ENCODE data around the gene ZNF536. TPM values are rescaled to one million over a fixed set of nuclear protein-coding genes. Genes with fewer than 3 reads are reported as not detected.

Gene ZNF536
- total RNA-seq, 4 donors from 2014 or later = 1.00 to 7.1 (median 1.8) TPM

DNA sequence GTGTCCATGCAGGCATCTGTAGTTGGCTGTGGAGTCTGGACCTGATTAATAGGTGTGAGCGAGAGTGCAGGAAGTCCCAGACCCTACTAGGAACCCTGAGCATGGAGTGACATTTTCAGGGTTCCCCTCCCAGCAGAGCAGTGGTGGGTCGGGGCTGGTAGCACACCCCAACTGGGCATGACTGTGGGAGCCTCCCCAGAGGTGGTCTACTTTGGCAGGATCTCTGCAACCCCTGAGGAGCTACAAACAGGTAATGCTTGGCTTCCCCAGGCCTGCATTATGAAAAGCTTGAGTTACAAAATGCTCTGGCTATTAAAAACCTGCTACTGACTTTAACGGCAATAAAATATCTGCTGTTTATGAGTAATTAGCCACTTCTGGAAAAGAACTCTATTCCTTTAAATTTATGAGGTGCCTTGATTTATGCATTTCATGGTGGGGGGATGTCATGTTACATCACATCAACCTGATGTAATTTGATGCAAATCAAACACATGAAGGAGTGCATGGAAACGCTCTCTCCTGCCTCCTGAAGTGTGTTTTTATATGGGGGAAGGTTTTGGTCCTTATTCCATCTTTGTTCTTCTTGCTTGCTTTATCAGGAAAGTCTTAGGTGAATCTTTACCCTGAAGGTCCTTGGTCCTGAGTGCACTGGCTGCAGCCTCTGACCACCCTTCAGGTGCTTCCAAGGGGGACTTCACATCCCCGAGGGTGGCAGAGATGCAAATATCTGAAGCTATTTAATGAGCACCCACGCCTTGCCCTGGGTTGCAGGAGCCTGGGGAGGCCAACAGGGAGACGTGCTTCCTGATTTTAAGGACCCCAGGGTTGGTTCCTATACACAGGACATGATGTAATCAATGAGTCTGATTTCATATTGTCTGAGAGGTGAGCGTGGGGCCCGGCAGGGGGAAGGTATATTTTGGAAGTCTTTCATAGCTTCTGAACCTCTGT lies 54.0 kb downstream of the ZNF536 start:
- Histone ChIP-seq H3K4me3 (no peak overlapping the region), H3K36me3 (no peaks in the 10 kb centered on the region), H3K27ac (no peak overlapping the region), H3K9me3 (no peaks in the 10 kb centered on the region), H3K4me1 (no peaks in the 10 kb centered on the region), H3K27me3 (no peaks in the 10 kb centered on the region)
- TF ChIP-seq CTCF (IDR thresholded peaks at IDR 0.05) (no peak), EP300 (IDR thresholded peaks at IDR 0.05; ENCODE audit: low read depth) (no peak)
- in situ Hi-C loops (cut with MboI; ENCODE audit: low pct_ligation_motif_present in 1 of 4, low pct_unique_long_range_greater_than_20kb in 1 of 4, low sequenced_read_pairs in 3 of 4) = no loop called here
- no peak for DNase-seq
- intact Hi-C loops (cut with DNase I; ENCODE audit: low total_unique reads) = no loop called here
- 60 to 72% methylated on average over 1 to 9 of the region's 9 CpGs for WGBS, 2 donors (ENCODE audit: low coverage in 1 of 2)

- Histone ChIP-seq H3K9me3 (no peaks in the 10 kb centered on the region), H3K27ac (no peak overlapping the region), H3K36me3 (no peaks in the 10 kb centered on the region), H3K27me3 (no peaks in the 10 kb centered on the region), H3K4me1 (no peaks in the 10 kb centered on the region), H3K4me3 (no peak overlapping the region)
- intact Hi-C loops (cut with DNase I; ENCODE audit: low total_unique reads) = no loop called here
- TF ChIP-seq CTCF (IDR thresholded peaks at IDR 0.05) (no peak), POLR2AphosphoS5 (IDR thresholded peaks at IDR 0.05) (no peak), EP300 (IDR thresholded peaks at IDR 0.05; ENCODE audit: low read depth) (no peak), POLR2A (IDR thresholded peaks at IDR 0.05) (no peak)
- DNase-seq = no peak
- in situ Hi-C loops (cut with MboI; ENCODE audit: low pct_ligation_motif_present in 1 of 4, low pct_unique_long_range_greater_than_20kb in 1 of 4, low sequenced_read_pairs in 3 of 4) = no loop called here
Measured at GRCh38 chr19:30426864-30427263, 54.7 kb downstream of the ZNF536 start.

DNA sequence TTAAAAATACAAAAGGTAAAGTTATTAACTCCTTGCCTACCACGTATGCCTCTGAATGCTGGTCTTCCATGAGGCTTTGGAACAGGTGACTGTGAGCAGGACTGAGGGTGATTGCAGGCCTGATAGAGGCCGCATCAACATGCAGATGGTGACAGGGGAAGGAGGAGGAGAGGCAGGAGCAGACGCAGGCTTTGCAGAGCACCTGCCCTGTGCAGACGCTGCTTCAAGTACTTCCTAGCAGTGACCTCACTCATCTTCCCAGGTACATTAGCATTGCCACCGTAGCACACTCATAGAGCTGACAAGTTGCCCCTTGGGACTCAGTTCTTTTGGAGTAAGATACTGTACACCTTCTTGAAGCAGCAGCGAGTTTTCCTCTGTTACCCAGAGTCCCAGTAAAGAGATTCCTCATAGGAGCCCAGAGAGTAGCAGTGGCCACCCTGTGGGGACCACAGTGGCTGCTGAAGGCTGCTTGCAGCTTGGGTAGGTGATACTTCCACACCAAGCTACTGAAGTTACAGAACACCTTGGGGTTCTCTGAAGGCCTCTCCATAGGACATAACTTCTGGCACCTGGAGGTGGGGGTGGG lies 56.0 kb downstream of the ZNF536 start:
- Histone ChIP-seq H3K9me3 (no peaks in the 10 kb centered on the region), H3K4me3 (no peak overlapping the region), H3K27ac (no peak overlapping the region), H3K36me3 (no peaks in the 10 kb centered on the region), H3K27me3 (no peaks in the 10 kb centered on the region), H3K4me1 (no peaks in the 10 kb centered on the region)
- intact Hi-C loops (cut with DNase I; ENCODE audit: low total_unique reads) = no loop called here
- no peak for DNase-seq
- no peak for TF ChIP-seq POLR2AphosphoS5 (IDR thresholded peaks at IDR 0.05)
- no peak for TF ChIP-seq EP300 (IDR thresholded peaks at IDR 0.05; ENCODE audit: low read depth)
- TF ChIP-seq CTCF (IDR thresholded peaks at IDR 0.05) = no peak
- TF ChIP-seq POLR2A (IDR thresholded peaks at IDR 0.05) = no peak
- in situ Hi-C loops (cut with MboI; ENCODE audit: low pct_ligation_motif_present in 1 of 4, low pct_unique_long_range_greater_than_20kb in 1 of 4, low sequenced_read_pairs in 3 of 4) = no loop called here
- WGBS, 2 donors (ENCODE audit: low coverage in 1 of 2) = 33 to 74% methylated on average over 1 to 6 of the region's 6 CpGs

DNA sequence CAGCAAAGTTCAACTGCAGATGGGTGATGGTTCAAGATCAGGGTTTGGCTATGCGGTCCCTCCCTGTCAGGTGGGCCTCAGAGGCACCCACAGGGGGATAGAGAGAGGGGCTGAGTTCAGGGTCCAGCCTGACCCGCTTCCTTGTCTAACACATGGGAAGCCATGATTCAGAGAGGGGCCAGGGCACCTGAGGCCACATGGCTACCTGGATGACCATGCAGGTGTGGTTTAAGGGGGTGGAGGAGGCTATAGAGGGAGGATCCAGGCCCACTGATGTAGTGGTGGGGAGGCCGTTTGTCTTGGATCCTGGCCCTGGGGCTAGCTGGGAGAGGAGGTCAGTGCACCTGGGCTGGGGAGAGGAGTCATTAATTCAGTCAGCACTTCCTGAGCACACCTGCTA lies 56.7 kb downstream of the ZNF536 start:
- H3K36me3 ChIP-seq = no peaks in the 10 kb centered on the region
- H3K4me3 ChIP-seq = no peak overlapping the region
- no peaks in the 10 kb centered on the region for H3K9me3 ChIP-seq
- H3K27me3 ChIP-seq = no peaks in the 10 kb centered on the region
- TF ChIP-seq CTCF (IDR thresholded peaks at IDR 0.05) (no peak), POLR2AphosphoS5 (IDR thresholded peaks at IDR 0.05) (no peak), POLR2A (IDR thresholded peaks at IDR 0.05) (no peak), EP300 (IDR thresholded peaks at IDR 0.05; ENCODE audit: low read depth) (no peak)
- in situ Hi-C loops (cut with MboI; ENCODE audit: low pct_ligation_motif_present in 1 of 4, low pct_unique_long_range_greater_than_20kb in 1 of 4, low sequenced_read_pairs in 3 of 4) = no loop called here
- DNase-seq = no peak
- intact Hi-C loops (cut with DNase I; ENCODE audit: low total_unique reads) = no loop called here
- WGBS, 2 donors (ENCODE audit: low coverage in 1 of 2) = 60 to 78% methylated on average over 1 to 3 of the region's 3 CpGs
- H3K27ac ChIP-seq = no peak overlapping the region
- H3K4me1 ChIP-seq = no peaks in the 10 kb centered on the region
